Heart right ventricle (tissue), 16 donors: ENCODE results near the gene PRR19. TPM values are rescaled to one million over a fixed set of nuclear protein-coding genes. Genes with fewer than 3 reads are reported as not detected.
A peak's percentile ranks its signal among the peaks of the same experiment; 100 is the strongest.

Source experiments
- ATAC-seq, 8 donors: fragments of 200-7000 bp; cut with Tn5 transposase; one replicate each; pipeline ENCODE4 v1.9.1; 2020; ENCODE audit warnings: mild to moderate bottlenecking in 8 of 8, moderate library complexity in 8 of 8, moderate number of reproducible peaks in 1 of 8
- DNase-seq, 2 donors: peaks; one replicate each; pipeline ENCODE4 v3.0.0-alpha.2; 2020
- H3K27ac ChIP-seq, 10 donors: fragments of 200-600 bp; sonication (generic) in 2 of 10; one replicate each; pipeline versions ENCODE4 v1.5.0 to v1.8.0; 2020 to 2022; ENCODE audit warnings: mild to moderate bottlenecking in 3 of 10
- H3K27me3 ChIP-seq, 7 donors: fragments of 200-600 bp; one replicate each; pipeline ENCODE4 v1.8.0; 2021 to 2022; ENCODE audit warnings: mild to moderate bottlenecking in 2 of 7
- H3K36me3 ChIP-seq, 9 donors: fragments of 200-600 bp; sonication (generic) in 1 of 9; one replicate each; pipeline versions ENCODE4 v1.5.0 to v1.8.0; 2020 to 2022; ENCODE audit warnings: mild to moderate bottlenecking in 2 of 9
- H3K4me1 ChIP-seq, 9 donors: fragments of 200-600 bp; sonication (generic) in 1 of 9; one replicate each; pipeline versions ENCODE4 v1.5.0 to v1.8.0; 2020 to 2022; ENCODE audit warnings: mild to moderate bottlenecking in 4 of 9
- H3K4me3 ChIP-seq, 10 donors: fragments of 200-600 bp; sonication (generic) in 2 of 10; one replicate each; pipeline versions ENCODE4 v1.5.0 to v1.8.0; 2020 to 2022; ENCODE audit warnings: mild to moderate bottlenecking in 7 of 10, moderate library complexity in 2 of 10
- H3K9me3 ChIP-seq, 11 donors: fragments of 200-600 bp in 10 of 11; sonication (generic) in 2 of 11; one replicate each; pipeline versions ENCODE4 v1.5.0 to v1.8.0; 2013 to 2022; ENCODE audit warnings: mild to moderate bottlenecking in 2 of 11, control low read depth in 1 of 11, moderate library complexity in 1 of 11
- CTCF ChIP-seq, 9 donors: fragments of 200-600 bp; sonication (generic) in 2 of 9; IDR thresholded peaks; one replicate each; pipeline versions ENCODE4 v1.5.0 to v1.8.0; 2021 to 2022; ENCODE audit warnings: antibody characterized with exemption in 9 of 9, mild to moderate bottlenecking in 5 of 9, moderate library complexity in 1 of 9
- WGBS, 2 donors: extraction: QIAGEN DNeasy Blood & Tissue Kit; methylation state at CpG; one replicate each; pipeline ENCODE4 v1.1.7; 2013; ENCODE audit warnings: inconsistent platforms in 1 of 2; 5-methylcytosine and 5-hydroxymethylcytosine counted together
- intact Hi-C, 10 donors: fragments of 100-400 bp; cut with DNase I; formaldehyde crosslinking; loops; one replicate each; pipeline versions ENCODE4 v1.11.1 to v1.14.2; 2022
- polyA plus RNA-seq, 2 donors: library from polyadenylated mRNA; stranded (reverse); fragments of 200-250 nt; gene quantifications; one replicate each; pipeline ENCODE4 v1.2.3, GENCODE V29; 2013
- total RNA-seq, 10 donors: library from RNA; stranded (reverse); fragmentation: NEBNext Ultra II Directional in 3 of 10; extraction: Animal tissue kit (Norgen Biotek cat#: 25700) in 3 of 10; gene quantifications; one replicate each; pipeline versions ENCODE4 v1.2.1 to v1.2.4, GENCODE V29; 2021 to 2023
- donor health status: Arrhythmogenic right ventricular cardiomyopathy.
- donor health status: ischemic (EF 13 %, LVEDD 7.1; RV severe dilation, severe dysfunction).
- donor health status: healthy with polysubstance abuse.
- donor health status: DM: no; HTN: yes; CAD: no.
- donor health status: DM: no; HTN: no; CAD: no.
- donor health status: ischemic (EF 25% LVEDD 6.9; RV normal size, moderate dysfunction).
- donor health status: ischemic (EF 25% LVEDD 5.7; RV mildly dilated, moderate dysfunction).
- donor health status: healthy.
- donor health status: DM: yes; HTN: yes; CAD: no.
- donor health status: Ischemic cardiomyopathy.
- donor health status: ischemic (EF 35%, LVEDD 5.7; RV mildly dilated, moderate dysfunction).
- donor health status: nonischemic (EF 11% LVEDD 7.7; RV severe dilation, severe dysfunction).
- donor health status: DM: yes; HTN: yes; CAD: no.
- donor health status: PGD.
- donor health status: ischemic (EF 29% LVEDD 5.4; RV normal size, mild dysfunction).
- donor health status: nonischemic (EF 23%, LVEDD 6.1; RV moderate dilation, normal function).

The PRR19 gene
- total and polyA plus RNA-seq, 12 donors = 0.16 to 0.21 (median 0.18) TPM; not detected in 7

GRCh38 chr19:42279155-42279901 is 22.6 kb upstream of the PRR19 start:
- peak in 1 of 2 donors; percentile 3 for DNase-seq
- no peaks in the 10 kb centered on the region for H3K27me3 ChIP-seq
- peak overlapping the region; percentile 63 to 94 (median 82) for H3K4me3 ChIP-seq
- intact Hi-C loops = loop anchor here in 6 of 10 donors (2.0 kb wide), 2 partner anchors 33 to 35 kb away; no protein-coding TSS in a partner anchor
- H3K27ac ChIP-seq = peak overlapping the region; percentile 91 to 99 (median 96)
- peaks cover 48 to 88% (median 79%) of the 10 kb centered on the region in 9 donors for H3K4me1 ChIP-seq
- peaks cover 0 to 24% (median 5%) of the 10 kb centered on the region in 9 donors for H3K36me3 ChIP-seq
- no peak for TF ChIP-seq CTCF (IDR thresholded peaks at IDR 0.05)
- 10 to 13% methylated on average over 6 of the region's 6 CpGs for WGBS, 2 donors
- ATAC-seq = no peak
- no peaks in the 10 kb centered on the region for H3K9me3 ChIP-seq

GRCh38 chr19:42279902-42280814 is 21.8 kb upstream of the PRR19 start:
- peak; percentile 79 to 97 (median 94) for TF ChIP-seq CTCF (IDR thresholded peaks at IDR 0.05)
- Histone ChIP-seq H3K9me3 (no peaks in the 10 kb centered on the region), H3K4me3 (peak overlapping the region; percentile 63 to 94 (median 82)), H3K36me3 (peaks cover 0 to 16% (median 0%) of the 10 kb centered on the region in 9 donors), H3K4me1 (peaks cover 47 to 86% (median 80%) of the 10 kb centered on the region in 9 donors), H3K27ac (peak overlapping the region; percentile 91 to 99 (median 96)), H3K27me3 (no peaks in the 10 kb centered on the region)
- DNase-seq (peak; percentile 93 to 94), ATAC-seq (peak; percentile 56 to 75 (median 69))
- 0 to 1% methylated on average over 80 to 89 of the region's 89 CpGs for WGBS, 2 donors
- intact Hi-C loops = loop anchor here in 8 of 10 donors (2.0 to 5.0 kb wide), 4 partner anchors 33 to 142 kb away; no protein-coding TSS in a partner anchor

GRCh38 chr19:42280815-42281145 is 21.2 kb upstream of the PRR19 start:
- Histone ChIP-seq H3K36me3 (peaks cover 0 to 9% (median 0%) of the 10 kb centered on the region in 9 donors), H3K27me3 (no peaks in the 10 kb centered on the region), H3K9me3 (no peaks in the 10 kb centered on the region), H3K27ac (peak overlapping the region; percentile 91 to 99 (median 96)), H3K4me1 (peaks cover 49 to 87% (median 80%) of the 10 kb centered on the region in 9 donors), H3K4me3 (peak overlapping the region; percentile 63 to 94 (median 82))
- intact Hi-C loops = loop anchor here in 3 of 10 donors (2.0 to 5.0 kb wide), 3 partner anchors 33 to 142 kb away; no protein-coding TSS in a partner anchor
- TF ChIP-seq CTCF (IDR thresholded peaks at IDR 0.05) = no peak
- ATAC-seq (peak; percentile 5 to 54 (median 25)), DNase-seq (peak; percentile 62 to 79)
- 0 to 1% methylated on average over 16 to 20 of the region's 20 CpGs for WGBS, 2 donors
